ENCODE measurements around the gene RNGTT.

GRCh38 chr6:88920774-88921733 is 42.4 kb downstream of the RNGTT start:
- TF ChIP-seq, protein P1, sequence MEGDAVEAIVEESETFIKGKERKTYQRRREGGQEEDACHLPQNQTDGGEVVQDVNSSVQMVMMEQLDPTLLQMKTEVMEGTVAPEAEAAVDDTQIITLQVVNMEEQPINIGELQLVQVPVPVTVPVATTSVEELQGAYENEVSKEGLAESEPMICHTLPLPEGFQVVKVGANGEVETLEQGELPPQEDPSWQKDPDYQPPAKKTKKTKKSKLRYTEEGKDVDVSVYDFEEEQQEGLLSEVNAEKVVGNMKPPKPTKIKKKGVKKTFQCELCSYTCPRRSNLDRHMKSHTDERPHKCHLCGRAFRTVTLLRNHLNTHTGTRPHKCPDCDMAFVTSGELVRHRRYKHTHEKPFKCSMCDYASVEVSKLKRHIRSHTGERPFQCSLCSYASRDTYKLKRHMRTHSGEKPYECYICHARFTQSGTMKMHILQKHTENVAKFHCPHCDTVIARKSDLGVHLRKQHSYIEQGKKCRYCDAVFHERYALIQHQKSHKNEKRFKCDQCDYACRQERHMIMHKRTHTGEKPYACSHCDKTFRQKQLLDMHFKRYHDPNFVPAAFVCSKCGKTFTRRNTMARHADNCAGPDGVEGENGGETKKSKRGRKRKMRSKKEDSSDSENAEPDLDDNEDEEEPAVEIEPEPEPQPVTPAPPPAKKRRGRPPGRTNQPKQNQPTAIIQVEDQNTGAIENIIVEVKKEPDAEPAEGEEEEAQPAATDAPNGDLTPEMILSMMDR (optimal IDR thresholded peaks at IDR 0.05 in 1 of 3, IDR thresholded peaks at IDR 0.05 in 1 of 3, conservative IDR thresholded peaks at IDR 0.05 in 1 of 3; ENCODE audit: extremely low read depth in 1 of 3, insufficient read depth in 2 of 3, low read length in 3 of 3): no peak
- TF ChIP-seq EZH2 (IDR thresholded peaks at IDR 0.05; ENCODE audit: low read length): no peak
